ENCODE measurements around the gene NEK8. TPM values are rescaled to one million over a fixed set of nuclear protein-coding genes. Genes with fewer than 3 reads are reported as not detected.
A peak's percentile ranks its signal among the peaks of the same experiment; 100 is the strongest.

Gene NEK8
- polyA plus RNA-seq, 3 donors, result 2.7 to 9.6 (median 3.1) TPM

DNA sequence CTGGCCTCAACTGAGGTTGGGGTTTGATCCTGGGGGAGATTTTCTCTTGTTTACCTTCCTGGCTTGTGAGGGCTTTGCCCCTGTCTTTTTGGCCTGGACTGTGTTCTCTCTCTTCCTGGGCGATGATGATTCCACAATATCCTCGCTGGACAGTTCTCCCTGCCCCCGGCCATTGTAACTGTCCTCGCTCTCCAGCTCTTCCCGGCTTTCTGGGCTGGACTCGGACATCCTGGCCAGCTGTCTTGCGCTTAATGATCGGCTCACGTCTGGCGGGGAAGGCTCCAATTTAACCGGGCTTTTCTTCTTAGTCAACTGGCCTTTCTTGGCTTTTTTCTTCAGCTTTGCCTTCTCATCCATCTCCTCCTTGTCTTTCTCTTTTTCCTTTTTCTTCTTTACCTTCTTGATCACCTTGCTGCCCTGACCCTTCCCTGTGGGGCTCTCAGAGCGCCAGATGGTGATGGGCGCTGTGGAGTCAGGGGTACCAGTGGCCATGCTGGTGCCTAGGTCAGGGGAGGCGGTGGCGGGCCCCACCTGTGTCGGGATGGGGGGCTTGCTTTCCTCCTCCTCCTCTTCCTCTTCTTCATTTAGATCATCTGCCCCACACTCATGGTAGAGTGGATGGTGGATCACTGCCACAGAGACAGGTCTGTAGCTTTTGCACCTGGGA lies 24.9 kb upstream of the NEK8 start:
- H3K36me3 Mint-ChIP-seq, result peaks cover 69 to 72% of the 10 kb centered on the region in 2 donors
- no peaks in the 10 kb centered on the region for H3K4me1 ChIP-seq (ENCODE audit: control insufficient read depth in 1 of 2, insufficient read depth in 2 of 2, low read length in 2 of 2)

DNA sequence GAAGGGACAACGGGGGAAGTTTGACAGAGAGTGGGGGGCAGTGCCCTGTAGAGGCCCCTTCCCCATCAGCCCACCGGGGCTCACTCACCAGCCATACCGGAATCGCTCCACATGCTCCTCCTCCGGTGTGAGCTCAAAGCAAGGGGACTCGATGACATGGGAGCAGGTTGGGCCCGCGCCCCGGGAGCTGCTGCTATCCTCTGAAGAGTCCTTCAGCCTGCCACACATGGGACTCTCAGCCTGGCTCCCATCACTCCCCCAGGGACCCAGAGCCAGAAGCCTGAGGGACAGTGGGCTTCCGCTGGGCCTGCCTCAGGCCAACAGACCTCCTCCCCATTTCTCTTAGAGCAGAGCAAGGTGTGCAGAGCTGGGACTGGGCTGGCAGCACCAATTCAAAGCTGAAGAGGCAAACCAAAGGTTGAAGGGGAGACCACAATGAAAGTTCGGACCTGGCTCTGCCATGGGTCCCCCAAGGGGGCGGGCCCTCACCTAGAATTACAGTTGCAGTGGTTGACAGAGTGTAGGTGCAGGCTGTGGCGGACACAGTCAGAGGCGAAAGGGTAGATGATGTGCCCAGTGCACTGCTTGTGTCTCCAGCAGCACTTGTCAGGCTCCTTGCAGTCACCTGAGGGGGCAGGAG lies 24.2 kb upstream of the NEK8 start:
- no peaks in the 10 kb centered on the region for H3K79me2 ChIP-seq (ENCODE audit: insufficient read depth, low read length)
- H4K20me1 ChIP-seq (ENCODE audit: insufficient read depth, low read length), result peaks cover 8% of the 10 kb centered on the region
- H3K4me3 Mint-ChIP-seq, result no peak overlapping the region
- H3K9ac ChIP-seq (ENCODE audit: insufficient read depth, low read length, poor library complexity, severe bottlenecking), result no peak overlapping the region
- peak overlapping the region in 1 of 7 donors; percentile 26 for H3K27ac Mint-ChIP-seq
- H3K4me1 ChIP-seq (ENCODE audit: control insufficient read depth in 1 of 2, insufficient read depth in 2 of 2, low read length in 2 of 2), result no peaks in the 10 kb centered on the region
- H3K4me1 Mint-ChIP-seq, result peaks cover 2% of the 10 kb centered on the region
- H2AFZ ChIP-seq (ENCODE audit: insufficient read depth, low read depth, low read length, poor library complexity, severe bottlenecking), result no peak overlapping the region
- intact Hi-C loops (cut with micrococcal nuclease), result no loop called here
- TF ChIP-seq, protein P1, sequence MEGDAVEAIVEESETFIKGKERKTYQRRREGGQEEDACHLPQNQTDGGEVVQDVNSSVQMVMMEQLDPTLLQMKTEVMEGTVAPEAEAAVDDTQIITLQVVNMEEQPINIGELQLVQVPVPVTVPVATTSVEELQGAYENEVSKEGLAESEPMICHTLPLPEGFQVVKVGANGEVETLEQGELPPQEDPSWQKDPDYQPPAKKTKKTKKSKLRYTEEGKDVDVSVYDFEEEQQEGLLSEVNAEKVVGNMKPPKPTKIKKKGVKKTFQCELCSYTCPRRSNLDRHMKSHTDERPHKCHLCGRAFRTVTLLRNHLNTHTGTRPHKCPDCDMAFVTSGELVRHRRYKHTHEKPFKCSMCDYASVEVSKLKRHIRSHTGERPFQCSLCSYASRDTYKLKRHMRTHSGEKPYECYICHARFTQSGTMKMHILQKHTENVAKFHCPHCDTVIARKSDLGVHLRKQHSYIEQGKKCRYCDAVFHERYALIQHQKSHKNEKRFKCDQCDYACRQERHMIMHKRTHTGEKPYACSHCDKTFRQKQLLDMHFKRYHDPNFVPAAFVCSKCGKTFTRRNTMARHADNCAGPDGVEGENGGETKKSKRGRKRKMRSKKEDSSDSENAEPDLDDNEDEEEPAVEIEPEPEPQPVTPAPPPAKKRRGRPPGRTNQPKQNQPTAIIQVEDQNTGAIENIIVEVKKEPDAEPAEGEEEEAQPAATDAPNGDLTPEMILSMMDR (IDR thresholded peaks at IDR 0.05), result no peak
- over 99% methylated on average over 13 of the region's 14 CpGs for WGBS (ENCODE audit: insufficient coverage)
- H3K36me3 ChIP-seq (replicated peaks in 1 of 2; ENCODE audit: control insufficient read depth in 1 of 2, insufficient read depth in 2 of 2, low read length in 2 of 2), result peaks cover 52 to 64% of the 10 kb centered on the region in 2 donors
- H3K9me3 ChIP-seq (replicated peaks in 1 of 2; ENCODE audit: control insufficient read depth in 1 of 2, insufficient read depth in 1 of 2, low read length in 2 of 2), result no peaks in the 10 kb centered on the region
- DNase-seq, result no peak
- H3K27me3 Mint-ChIP-seq (ENCODE audit: low read depth in 3 of 3), result peaks cover 0 to 2% (median 2%) of the 10 kb centered on the region in 3 donors
- H3K27me3 ChIP-seq (ENCODE audit: control insufficient read depth in 2 of 2, insufficient read depth in 2 of 2, low read length in 2 of 2), result no peaks in the 10 kb centered on the region
- H3K9me3 Mint-ChIP-seq, result no peaks in the 10 kb centered on the region
- peaks cover 62 to 66% of the 10 kb centered on the region in 2 donors for H3K36me3 Mint-ChIP-seq
- H3K4me3 ChIP-seq (replicated peaks in 1 of 3; ENCODE audit: low read depth in 2 of 3, low read length in 3 of 3), result no peak overlapping the region
- no peak overlapping the region for H3K4me2 ChIP-seq (replicated peaks; ENCODE audit: extremely low read depth, low read length, poor library complexity, severe bottlenecking)
- no peak overlapping the region for H3K27ac ChIP-seq (ENCODE audit: low read depth in 1 of 2, low read length in 2 of 2)

More for the DNA sequence above, 24.9 kb upstream of the NEK8 start:
- H3K27me3 Mint-ChIP-seq (ENCODE audit: low read depth in 3 of 3), result peaks cover 0 to 2% (median 2%) of the 10 kb centered on the region in 3 donors
- DNase-seq, result no peak
- peaks cover 14% of the 10 kb centered on the region for H4K20me1 ChIP-seq (ENCODE audit: insufficient read depth, low read length)
- no peak overlapping the region for H3K4me3 ChIP-seq (replicated peaks in 1 of 3; ENCODE audit: low read depth in 2 of 3, low read length in 3 of 3)
- H3K27ac ChIP-seq (ENCODE audit: low read depth in 1 of 2, low read length in 2 of 2), result no peak overlapping the region
- no peak overlapping the region for H3K4me2 ChIP-seq (replicated peaks; ENCODE audit: extremely low read depth, low read length, poor library complexity, severe bottlenecking)
- TF ChIP-seq, protein P1 (IDR thresholded peaks at IDR 0.05), result no peak
- no peaks in the 10 kb centered on the region for H3K9me3 Mint-ChIP-seq
- peaks cover 2% of the 10 kb centered on the region for H3K4me1 Mint-ChIP-seq
- 95% methylated on average over 11 of the region's 16 CpGs for WGBS (ENCODE audit: insufficient coverage)
- intact Hi-C loops (cut with micrococcal nuclease), result no loop called here
- no peaks in the 10 kb centered on the region for H3K79me2 ChIP-seq (ENCODE audit: insufficient read depth, low read length)
- H3K36me3 ChIP-seq (replicated peaks in 1 of 2; ENCODE audit: control insufficient read depth in 1 of 2, insufficient read depth in 2 of 2, low read length in 2 of 2), result peaks cover 59 to 71% of the 10 kb centered on the region in 2 donors
- peak overlapping the region in 1 of 7 donors; percentile 52 for H3K27ac Mint-ChIP-seq
- no peaks in the 10 kb centered on the region for H3K9me3 ChIP-seq (replicated peaks in 1 of 2; ENCODE audit: control insufficient read depth in 1 of 2, insufficient read depth in 1 of 2, low read length in 2 of 2)
- no peak overlapping the region for H3K9ac ChIP-seq (ENCODE audit: insufficient read depth, low read length, poor library complexity, severe bottlenecking)
- H3K27me3 ChIP-seq (ENCODE audit: control insufficient read depth in 2 of 2, insufficient read depth in 2 of 2, low read length in 2 of 2), result no peaks in the 10 kb centered on the region
- no peak overlapping the region for H3K4me3 Mint-ChIP-seq
- H2AFZ ChIP-seq (ENCODE audit: insufficient read depth, low read depth, low read length, poor library complexity, severe bottlenecking), result no peak overlapping the region
